Measurements from ENCODE around the gene NOL12.
A peak's percentile ranks its signal among the peaks of the same experiment; 100 is the strongest.
"Not testable (repeated sequence)": the region's sequence is repeated elsewhere in the genome, so short reads cannot be mapped to it uniquely, and the experiment has no call there.

The NOL12 gene

GRCh38 chr22:37715760-37716159 is 29.6 kb downstream of the NOL12 start:
- TF ChIP-seq, protein P1, sequence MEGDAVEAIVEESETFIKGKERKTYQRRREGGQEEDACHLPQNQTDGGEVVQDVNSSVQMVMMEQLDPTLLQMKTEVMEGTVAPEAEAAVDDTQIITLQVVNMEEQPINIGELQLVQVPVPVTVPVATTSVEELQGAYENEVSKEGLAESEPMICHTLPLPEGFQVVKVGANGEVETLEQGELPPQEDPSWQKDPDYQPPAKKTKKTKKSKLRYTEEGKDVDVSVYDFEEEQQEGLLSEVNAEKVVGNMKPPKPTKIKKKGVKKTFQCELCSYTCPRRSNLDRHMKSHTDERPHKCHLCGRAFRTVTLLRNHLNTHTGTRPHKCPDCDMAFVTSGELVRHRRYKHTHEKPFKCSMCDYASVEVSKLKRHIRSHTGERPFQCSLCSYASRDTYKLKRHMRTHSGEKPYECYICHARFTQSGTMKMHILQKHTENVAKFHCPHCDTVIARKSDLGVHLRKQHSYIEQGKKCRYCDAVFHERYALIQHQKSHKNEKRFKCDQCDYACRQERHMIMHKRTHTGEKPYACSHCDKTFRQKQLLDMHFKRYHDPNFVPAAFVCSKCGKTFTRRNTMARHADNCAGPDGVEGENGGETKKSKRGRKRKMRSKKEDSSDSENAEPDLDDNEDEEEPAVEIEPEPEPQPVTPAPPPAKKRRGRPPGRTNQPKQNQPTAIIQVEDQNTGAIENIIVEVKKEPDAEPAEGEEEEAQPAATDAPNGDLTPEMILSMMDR (conservative IDR thresholded peaks at IDR 0.05; ENCODE audit: control insufficient read depth, insufficient read depth, low read depth, low read length), result no peak
- no peak overlapping the region for H3K4me3 ChIP-seq (ENCODE audit: control insufficient read depth, low read depth, low read length)
- DNase-seq (ENCODE audit: low read depth), result no peak

DNA sequence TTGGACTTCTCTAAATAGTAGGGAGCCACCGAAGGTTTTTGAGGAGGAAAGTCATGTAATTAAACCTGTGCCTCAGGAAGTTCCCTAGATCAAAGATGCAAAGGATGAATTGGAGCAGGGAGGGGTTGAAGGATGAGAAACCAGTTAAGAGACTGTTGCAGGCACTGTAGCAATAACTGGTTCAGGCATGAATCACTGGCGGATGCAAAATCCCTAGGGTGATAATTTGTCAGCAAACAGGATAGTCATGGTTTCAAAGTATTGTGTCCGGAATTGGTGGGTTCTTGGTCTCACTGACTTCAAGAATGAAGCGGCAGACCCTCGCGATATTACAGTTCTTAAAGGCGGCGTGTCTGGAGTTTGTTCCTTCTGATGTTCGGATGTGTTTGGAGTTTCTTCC is 30.6 kb downstream of the NOL12 start:
- no peak overlapping the region for H3K4me3 ChIP-seq (ENCODE audit: control insufficient read depth, low read depth, low read length)
- DNase-seq (ENCODE audit: low read depth), result peak; percentile 90
- TF ChIP-seq, protein P1 (conservative IDR thresholded peaks at IDR 0.05; ENCODE audit: control insufficient read depth, insufficient read depth, low read depth, low read length), result no peak

DNA sequence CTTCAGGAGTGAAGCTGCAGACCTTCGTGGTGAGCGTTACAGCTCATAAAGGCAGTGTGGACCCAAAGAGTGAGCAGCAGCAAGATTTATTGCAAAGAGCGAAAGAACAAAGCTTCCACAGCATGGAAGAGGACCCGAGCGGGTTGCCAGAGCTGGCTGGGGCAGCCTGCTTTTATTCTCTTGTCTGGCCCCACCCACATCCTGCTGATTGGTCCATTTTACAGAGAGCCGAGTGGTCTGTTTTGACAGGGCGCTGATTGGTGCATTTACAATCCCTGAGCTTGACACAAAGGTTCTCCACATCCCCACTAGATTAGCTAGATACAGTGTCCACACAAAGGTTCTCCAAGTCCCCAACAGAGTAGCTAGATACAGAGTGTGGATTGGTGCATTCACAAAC is 31.1 kb downstream of the NOL12 start:
- not testable (repeated sequence) for H3K4me3 ChIP-seq (ENCODE audit: control insufficient read depth, low read depth, low read length); DNase-seq (ENCODE audit: low read depth)

- not testable (repeated sequence) for DNase-seq (ENCODE audit: low read depth); H3K4me3 ChIP-seq (ENCODE audit: control insufficient read depth, low read depth, low read length)
Observed at GRCh38 chr22:37717746-37718305, 31.7 kb downstream of the NOL12 start.

DNA sequence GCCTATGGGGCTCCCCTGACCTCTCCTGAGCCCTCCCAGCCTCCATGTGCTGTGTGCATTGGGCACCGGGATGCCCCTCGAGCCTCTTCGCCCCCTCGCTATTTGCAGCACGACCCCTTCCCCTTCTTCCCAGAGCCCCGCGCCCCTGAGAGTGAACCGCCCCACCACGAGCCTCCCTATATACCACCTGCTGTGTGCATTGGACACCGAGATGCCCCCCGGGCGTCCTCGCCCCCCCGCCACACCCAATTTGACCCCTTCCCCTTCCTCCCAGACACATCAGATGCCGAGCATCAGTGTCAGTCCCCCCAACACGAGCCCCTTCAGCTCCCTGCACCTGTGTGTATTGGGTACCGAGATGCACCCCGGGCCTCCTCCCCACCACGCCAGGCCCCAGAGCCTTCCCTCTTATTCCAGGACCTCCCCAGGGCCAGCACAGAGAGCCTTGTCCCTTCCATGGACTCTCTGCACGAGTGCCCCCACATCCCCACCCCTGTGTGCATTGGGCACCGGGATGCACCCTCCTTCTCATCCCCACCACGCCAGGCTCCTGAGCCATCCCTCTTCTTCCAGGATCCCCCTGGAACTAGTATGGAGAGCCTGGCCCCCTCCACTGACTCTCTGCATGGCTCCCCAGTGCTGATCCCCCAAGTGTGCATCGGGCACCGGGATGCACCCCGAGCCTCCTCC is 39.6 kb downstream of the NOL12 start:
- DNase-seq (ENCODE audit: low read depth), result no peak
- TF ChIP-seq, protein P1 (conservative IDR thresholded peaks at IDR 0.05; ENCODE audit: control insufficient read depth, insufficient read depth, low read depth, low read length), result no peak
- no peak overlapping the region for H3K4me3 ChIP-seq (ENCODE audit: control insufficient read depth, low read depth, low read length)

- H3K4me3 ChIP-seq (ENCODE audit: control insufficient read depth, low read depth, low read length), result no peak overlapping the region
- DNase-seq (ENCODE audit: low read depth), result peak; percentile 70
- TF ChIP-seq, protein P1 (conservative IDR thresholded peaks at IDR 0.05; ENCODE audit: control insufficient read depth, insufficient read depth, low read depth, low read length), result peak; percentile 46
Observed at GRCh38 chr22:37726241-37726887, 40.2 kb downstream of the NOL12 start.

DNA sequence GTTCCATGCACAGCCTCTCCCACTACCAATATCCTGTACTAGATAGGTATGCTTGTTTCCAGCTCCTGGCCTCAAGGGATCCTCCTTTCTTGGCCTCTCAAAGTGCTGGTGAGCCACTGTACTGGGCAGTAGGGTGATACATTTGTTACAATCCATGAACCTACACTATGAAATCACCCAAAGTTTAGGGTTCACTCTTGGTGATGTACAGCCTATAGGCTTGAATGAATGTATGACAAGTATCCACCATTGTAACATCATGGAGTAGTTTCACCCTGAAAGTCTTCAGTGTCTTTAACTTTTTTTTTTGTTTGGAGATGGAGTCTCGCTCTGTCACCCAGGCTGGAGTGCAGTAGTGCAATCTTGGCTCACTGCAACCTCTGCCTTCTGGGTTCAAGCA is 42.5 kb downstream of the NOL12 start:
- TF ChIP-seq, protein P1 (conservative IDR thresholded peaks at IDR 0.05; ENCODE audit: control insufficient read depth, insufficient read depth, low read depth, low read length), result no peak
- no peak overlapping the region for H3K4me3 ChIP-seq (ENCODE audit: control insufficient read depth, low read depth, low read length)
- DNase-seq (ENCODE audit: low read depth), result no peak

Measured in fibroblast of mammary gland (primary cell).